Cerebellar cortex (tissue), 1 donor: Measurements from ENCODE around the gene XPO1.
"Not testable (repeated sequence)": the region's sequence is repeated elsewhere in the genome, so short reads cannot be mapped to it uniquely, and the experiment has no call there.

ENCODE experiments used
- DNase-seq: peaks from one replicate; pipeline ENCODE4 v3.0.0-alpha.2; 2015; ENCODE audit warnings: low spot score

Gene XPO1

GRCh38 chr2:61534926-61535325 lies 3.2 kb downstream of the XPO1 start:
- DNase-seq = no peak

- no peak for DNase-seq
Observed at GRCh38 chr2:61530749-61531148, 7.4 kb downstream of the XPO1 start.

- DNase-seq = no peak
Observed at GRCh38 chr2:61529944-61530735, 8.0 kb downstream of the XPO1 start.

- DNase-seq = no peak
Observed at GRCh38 chr2:61520261-61520660, 17.9 kb downstream of the XPO1 start.

GRCh38 chr2:61512768-61513398 lies 25.3 kb downstream of the XPO1 start:
- DNase-seq = peak; percentile 33

GRCh38 chr2:61510674-61511671 lies 27.2 kb downstream of the XPO1 start:
- DNase-seq = no peak

- no peak for DNase-seq
Observed at GRCh38 chr2:61504949-61505348, 33.2 kb downstream of the XPO1 start.

- no peak for DNase-seq
Observed at GRCh38 chr2:61499060-61499459, 39.1 kb downstream of the XPO1 start.

- no peak for DNase-seq
Observed at GRCh38 chr2:61493523-61493942, 44.6 kb downstream of the XPO1 start.

- no peak for DNase-seq
Observed at GRCh38 chr2:61492476-61492875, 45.7 kb downstream of the XPO1 start.

GRCh38 chr2:61485281-61485680 lies 52.9 kb downstream of the XPO1 start:
- no peak for DNase-seq

- DNase-seq = no peak
Observed at GRCh38 chr2:61478086-61478485, 60.1 kb downstream of the XPO1 start.

GRCh38 chr2:61476929-61477589 lies 61.1 kb downstream of the XPO1 start:
- not testable (repeated sequence) for DNase-seq

GRCh38 chr2:61471905-61472805 lies 66.0 kb downstream of the XPO1 start:
- peak; percentile 68 for DNase-seq

- DNase-seq = peak; percentile 96
Observed at GRCh38 chr2:61470965-61471904, 66.9 kb downstream of the XPO1 start, which contains the start of gene USP34. Gene USP34, minus strand, starts transcription at chr2:61471087. Its CDS starts 395 bp downstream, at chr2:61470692.

- DNase-seq = peak; percentile 63
Observed at GRCh38 chr2:61470122-61470951, 67.8 kb downstream of the XPO1 start.

- DNase-seq = peak; percentile 27
Observed at GRCh38 chr2:61469424-61470121, 68.6 kb downstream of the XPO1 start.

- not testable (repeated sequence) for DNase-seq
Observed at GRCh38 chr2:61468231-61468630, 69.9 kb downstream of the XPO1 start.
